Colon (tissue), 2 donors: ENCODE measurements around the gene NPTX1.
"Not testable (repeated sequence)": the region's sequence is repeated elsewhere in the genome, so short reads cannot be mapped to it uniquely, and the experiment has no call there.

Source experiments
- FAIRE-seq: peaks from 2 replicates; lab custom pipeline; 2012; peaks lifted over from hg19 to GRCh38; lab: Jason Lieb, UNC
- donor health status: control.
- donor health status: control.

The NPTX1 gene

DNA sequence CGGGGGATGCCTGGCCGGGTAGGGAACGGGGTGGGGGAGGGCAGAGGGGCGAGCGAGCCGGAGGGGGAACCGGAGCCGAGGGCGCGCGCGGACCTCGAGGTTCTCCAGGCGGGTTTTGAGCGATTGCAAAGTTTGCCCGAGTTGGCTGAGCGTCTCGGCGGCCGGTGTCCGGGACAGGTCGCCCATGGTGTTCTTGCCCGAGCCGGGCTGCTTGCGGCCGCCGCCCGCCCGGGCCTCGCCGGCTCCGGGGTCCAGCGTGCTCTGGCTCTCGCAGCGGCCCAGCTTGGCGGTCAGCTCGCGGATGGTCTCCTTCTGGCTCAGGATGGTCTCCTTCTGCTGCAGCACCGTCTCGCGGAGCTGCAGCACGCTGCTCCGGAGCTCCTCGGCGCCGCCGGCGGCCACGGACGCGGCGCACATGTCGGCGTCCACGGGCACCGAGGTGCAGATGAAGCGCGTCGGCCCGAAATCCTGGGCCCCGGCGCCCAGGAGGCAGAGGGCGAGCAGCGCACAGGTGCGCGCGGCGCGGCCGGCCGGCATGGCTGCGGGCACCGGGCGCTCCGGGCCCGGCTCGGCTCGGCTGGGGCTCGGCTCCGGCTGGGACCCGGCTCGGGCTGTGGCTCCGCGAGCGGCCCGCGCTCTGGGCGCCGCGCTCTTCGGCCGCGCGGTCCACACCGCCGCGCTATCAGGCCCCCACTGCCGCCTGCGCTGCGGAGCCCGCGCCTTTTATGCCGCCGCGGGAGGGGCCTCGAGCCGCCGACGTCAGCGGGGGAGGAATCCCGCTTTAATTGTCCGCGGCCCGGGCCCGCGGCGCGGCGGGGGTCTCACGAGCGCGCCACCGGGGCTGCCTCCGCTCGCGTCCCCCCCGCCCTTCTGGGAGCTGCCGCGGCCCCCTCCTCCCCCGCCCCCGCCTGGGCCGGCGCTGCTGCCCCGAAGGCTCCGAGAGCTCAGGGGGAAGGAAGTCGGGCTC lies at the start of gene NPTX1:
NPTX1 (minus strand) TSS at position 698 of the 967 bp plus-strand sequence; CDS start at position 537, 161 bp downstream.
- no peak for FAIRE-seq

- FAIRE-seq: no peak
Observed at GRCh38 chr17:80523956-80524712, 47.7 kb upstream of the NPTX1 start.

- no peak for FAIRE-seq
Observed at GRCh38 chr17:80523054-80523744, 46.8 kb upstream of the NPTX1 start.

DNA sequence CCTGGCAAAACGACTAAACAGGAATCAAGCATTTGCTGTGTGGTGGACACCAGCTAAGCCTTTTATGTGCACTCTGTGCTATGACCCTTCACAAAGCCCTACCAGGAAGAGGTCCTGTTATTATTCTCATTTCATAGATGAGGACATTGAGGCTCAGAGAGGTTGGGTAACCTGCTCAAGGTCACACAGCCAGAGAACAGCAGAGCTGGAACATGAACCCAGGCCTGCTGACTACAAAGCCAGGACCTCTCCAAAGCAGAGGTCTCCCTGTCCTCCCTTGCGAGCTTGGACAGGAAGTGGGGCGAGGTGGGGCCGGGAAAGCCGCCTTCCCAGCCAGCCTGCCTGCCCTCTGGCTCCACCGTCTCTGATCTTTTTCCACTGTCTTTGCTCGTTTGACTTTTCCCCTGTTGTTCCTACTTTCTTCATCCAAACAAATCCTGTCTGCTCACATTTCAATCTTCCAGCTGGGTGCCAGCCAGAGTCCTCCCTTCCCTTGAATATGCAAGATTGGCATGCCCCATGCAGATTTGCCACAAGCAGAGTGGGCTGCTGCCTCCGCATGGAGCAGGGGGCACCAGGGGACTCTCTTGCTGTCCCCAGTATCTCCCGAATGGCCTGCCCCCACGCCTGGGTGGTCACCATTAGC lies 44.5 kb upstream of the NPTX1 start:
- FAIRE-seq: no peak

- FAIRE-seq: no peak
Observed at GRCh38 chr17:80519091-80519781, 42.8 kb upstream of the NPTX1 start.

DNA sequence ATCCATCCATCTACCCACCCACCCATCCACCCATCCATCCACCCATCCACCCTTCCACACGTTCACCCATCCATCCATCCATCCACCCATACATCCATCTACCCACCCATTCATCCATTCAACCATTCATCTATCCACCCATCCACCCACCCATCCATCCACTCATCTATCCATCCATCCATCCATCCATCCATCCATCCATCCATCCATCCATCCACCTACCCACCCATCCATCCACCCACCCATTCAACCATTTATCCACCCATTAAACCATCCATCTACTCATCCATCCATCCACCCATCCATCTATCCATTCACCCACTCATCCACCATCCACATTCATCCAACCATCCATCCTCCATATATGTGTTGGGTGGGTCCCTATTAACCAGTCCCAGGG lies 42.0 kb upstream of the NPTX1 start:
- FAIRE-seq: no peak

- FAIRE-seq: no peak
Observed at GRCh38 chr17:80517641-80518040, 41.2 kb upstream of the NPTX1 start.

DNA sequence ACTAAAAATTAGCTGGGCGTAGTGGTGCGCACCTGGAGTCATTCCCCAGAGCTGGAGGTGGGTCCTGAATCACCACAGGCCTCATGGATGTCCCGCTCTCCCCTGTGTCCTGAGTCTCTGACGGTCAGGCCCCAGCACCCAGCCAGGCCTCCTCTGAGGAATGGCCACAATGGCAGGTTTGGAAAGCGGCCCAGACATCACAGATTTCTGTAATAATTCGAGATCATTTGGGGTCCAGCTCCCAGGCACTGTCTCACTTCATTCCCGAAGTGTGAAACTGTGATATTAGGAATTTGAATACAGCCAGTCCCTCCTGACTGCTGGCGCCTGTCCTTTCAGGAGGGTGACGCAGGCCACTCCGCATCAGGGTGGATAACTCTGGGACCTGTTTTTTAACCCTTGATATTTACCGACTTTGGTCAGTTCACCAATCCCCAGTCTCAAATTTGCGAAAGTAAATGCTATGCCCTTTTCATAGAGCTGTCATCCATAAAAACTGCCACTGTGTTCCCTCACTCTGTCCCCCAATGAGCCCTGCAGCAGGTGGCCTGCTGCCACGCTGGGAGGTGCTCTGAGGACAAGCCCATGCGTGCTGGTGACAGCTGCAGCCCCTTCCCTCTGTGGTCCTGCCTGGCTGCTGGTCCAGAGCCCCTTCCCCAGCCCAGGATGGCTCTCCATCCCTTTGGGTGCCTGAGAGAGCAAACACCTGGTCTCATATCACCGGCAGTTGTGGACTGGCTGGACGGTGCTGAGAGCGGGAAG lies 39.9 kb upstream of the NPTX1 start:
- no peak for FAIRE-seq

GRCh38 chr17:80513892-80514291 lies 37.5 kb upstream of the NPTX1 start:
- FAIRE-seq: no peak

DNA sequence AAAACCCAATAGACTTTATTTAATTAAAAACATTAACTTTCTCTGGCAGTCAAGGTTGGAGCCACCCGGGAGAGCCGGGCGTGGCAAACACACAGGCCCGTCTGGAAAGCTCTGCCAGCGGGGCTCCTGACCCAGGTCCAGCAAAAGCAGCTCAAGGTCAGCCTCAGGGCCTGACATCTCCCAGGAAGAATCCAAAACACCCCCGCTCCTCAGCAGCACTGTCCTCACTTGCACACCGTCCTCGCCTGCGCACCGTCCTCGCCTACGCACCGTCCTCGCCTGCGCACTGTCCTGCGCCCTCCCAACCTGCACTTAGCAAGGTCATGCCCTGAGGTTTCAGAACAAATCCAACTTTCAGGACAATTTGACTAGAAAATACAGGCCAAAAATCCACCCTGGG lies 36.8 kb upstream of the NPTX1 start:
- no peak for FAIRE-seq

DNA sequence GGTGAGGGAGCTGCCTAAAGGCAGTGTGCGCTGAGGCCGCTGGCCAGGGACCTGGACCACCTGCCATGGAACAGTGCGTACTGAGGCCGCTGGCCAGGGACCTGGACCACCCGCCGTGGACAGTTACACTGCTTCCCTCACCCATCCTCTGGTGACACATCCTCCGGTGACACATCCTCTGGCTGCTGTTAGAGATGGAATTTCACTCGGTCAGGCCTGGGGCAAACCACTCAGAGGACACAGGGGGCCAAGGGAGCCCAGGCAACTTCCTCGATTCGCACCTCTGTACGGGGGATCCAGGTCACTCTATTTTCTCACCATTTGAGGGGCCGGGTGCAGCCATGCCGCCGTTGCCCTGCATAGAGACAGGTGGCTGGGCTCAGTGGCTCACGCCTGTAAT lies 35.8 kb upstream of the NPTX1 start:
- FAIRE-seq: no peak

DNA sequence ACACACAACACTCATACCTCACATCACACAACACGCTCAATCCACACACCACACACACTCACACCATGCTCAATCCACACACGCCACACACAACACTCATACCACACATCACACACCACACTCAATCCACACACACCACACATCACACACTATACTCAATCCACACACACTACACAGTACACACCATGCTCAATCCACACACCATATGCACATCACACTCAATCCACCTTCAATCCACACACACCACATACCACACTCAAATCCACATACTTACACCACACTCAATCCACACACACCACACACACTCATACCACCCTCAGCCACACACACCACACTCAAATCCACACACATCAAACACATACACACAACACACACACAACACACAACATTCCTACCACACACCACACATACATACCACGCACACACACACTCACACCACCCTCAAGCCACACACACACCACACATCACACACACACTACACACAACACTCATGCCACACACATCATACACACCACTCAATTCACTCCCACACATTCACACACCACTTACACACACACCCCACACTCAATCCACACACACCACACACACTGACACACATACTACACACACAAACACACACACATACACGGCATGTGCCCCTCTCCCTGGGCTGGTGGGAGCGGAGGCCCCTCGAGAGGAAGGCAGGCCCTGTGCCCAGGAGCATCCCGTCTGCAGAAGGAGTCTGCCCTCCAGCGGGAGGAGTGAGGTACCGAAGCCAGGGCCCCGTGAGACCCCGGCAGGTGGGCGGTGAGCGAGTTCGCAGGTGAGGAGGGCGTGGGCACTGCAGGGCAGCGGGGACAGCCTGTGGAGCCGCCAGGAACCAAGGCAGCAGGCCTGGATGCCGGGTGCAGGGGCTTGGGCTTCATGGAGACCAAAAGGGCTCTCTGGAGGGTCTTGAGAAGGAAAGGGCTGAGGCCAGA lies 35.1 kb upstream of the NPTX1 start:
- no peak for FAIRE-seq

GRCh38 chr17:80510772-80511171 lies 34.4 kb upstream of the NPTX1 start:
- FAIRE-seq: no peak

GRCh38 chr17:80510132-80510531 lies 33.7 kb upstream of the NPTX1 start:
- FAIRE-seq: no peak

DNA sequence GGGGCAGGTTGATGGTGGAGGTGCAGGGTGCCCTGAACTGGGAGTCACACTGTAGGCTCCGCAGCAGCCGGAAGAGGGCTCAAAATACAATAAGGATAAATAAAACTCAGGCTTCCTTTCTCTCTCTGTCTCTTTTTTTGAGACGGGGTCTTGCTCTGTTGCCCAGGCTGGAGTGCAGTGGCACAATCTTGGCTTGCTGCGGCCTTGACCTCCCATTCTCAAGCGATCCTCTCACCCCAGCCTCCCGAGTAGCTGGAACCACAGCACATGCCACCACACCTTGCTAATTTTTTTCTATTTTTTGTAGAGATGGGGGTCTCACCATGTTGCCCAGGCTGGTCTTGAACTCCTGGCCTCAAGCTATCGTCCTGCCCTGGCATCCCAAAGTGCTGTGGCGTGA lies 32.9 kb upstream of the NPTX1 start:
- no peak for FAIRE-seq

DNA sequence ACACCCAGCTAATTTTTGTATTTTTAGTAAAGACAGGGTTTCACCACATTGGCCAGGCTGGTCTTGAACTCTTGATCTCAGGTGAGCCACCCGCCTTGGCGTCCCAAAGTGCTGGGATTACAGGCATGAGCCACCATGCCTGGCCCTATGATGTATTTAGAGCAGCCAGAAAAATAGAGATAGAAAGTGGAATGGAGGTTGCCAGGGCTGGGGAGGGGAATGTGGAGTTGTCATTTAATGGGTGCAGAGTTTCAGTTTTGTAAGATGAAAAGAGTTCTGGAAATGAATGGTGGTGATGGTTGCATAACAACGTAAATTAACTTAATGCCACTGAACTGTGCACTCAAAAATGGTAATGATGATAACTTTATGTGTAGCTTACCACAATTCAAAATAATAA lies 31.6 kb upstream of the NPTX1 start:
- no peak for FAIRE-seq

GRCh38 chr17:80507177-80507576 lies 30.8 kb upstream of the NPTX1 start:
- not testable (repeated sequence) for FAIRE-seq

DNA sequence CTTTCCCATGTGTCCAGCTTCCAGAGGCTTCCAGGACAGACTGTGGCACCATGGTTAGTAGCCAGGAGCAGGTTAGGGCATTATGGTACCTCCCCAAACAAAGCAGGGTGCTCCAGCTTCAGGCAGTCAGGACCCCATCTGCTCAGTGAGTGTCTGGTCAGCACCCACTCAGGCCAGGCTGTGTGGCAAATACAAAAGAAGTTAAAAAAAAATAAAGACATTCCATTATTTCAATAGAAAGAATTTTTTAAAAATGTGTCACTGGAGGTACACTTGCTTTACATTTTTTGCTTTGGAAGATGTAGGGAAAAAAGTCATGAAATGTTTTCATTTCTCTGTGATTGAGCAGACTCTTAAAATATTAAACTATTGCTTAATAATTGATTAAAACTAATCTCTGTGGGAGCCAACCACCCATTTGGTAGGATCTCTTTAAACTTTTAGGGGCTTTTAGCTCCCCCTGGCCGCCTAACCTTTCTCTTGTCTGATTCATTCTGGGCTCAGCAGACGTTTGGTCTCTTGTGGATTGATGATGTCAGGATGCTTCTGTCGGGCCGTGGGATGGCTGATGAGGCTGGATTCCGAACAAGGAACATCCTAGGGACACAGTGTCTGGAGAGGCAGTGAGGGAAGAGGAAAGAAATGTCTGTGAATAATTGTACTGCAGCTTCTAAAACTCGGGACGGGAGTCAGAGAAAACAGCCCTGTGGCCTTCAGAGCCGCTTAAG lies 28.4 kb upstream of the NPTX1 start:
- FAIRE-seq: no peak

GRCh38 chr17:80503921-80504320 lies 27.5 kb upstream of the NPTX1 start:
- FAIRE-seq: no peak
